Fibroblast of villous mesenchyme (primary cell): ENCODE results near the gene CENPT. TPM values are rescaled to one million over a fixed set of nuclear protein-coding genes. Genes with fewer than 3 reads are reported as not detected.

Experiments used
- DNase-seq: peaks from one replicate; pipeline ENCODE4 v3.0.0-alpha.2; 2010; ENCODE audit warnings: low read depth
- H3K4me3 ChIP-seq: 2 replicates; pipeline ENCODE4 v1.5.1; 2011; ENCODE audit warnings: low read depth, mild to moderate bottlenecking, low read length
- CTCF ChIP-seq: IDR thresholded peaks from 2 replicates; pipeline ENCODE4 v1.5.1; 2012; ENCODE audit warnings: low read depth, mild to moderate bottlenecking, low read length; ENCODE audit not compliant: insufficient read depth
- total RNA-seq: library from RNA; depleted of rRNA; stranded (reverse); fragments of >200 nt; gene quantifications from 2 replicates; pipeline ENCODE4 v1.2.3, GENCODE V29; 2012

The CENPT gene
- total RNA-seq, 1 donor: 39.7 TPM

- TF ChIP-seq CTCF: no peak
- H3K4me3 ChIP-seq: no peak overlapping the region
- no peak for DNase-seq
Measured at GRCh38 chr16:67853670-67854069, 6.2 kb upstream of the CENPT start.

GRCh38 chr16:67848118-67848517 lies 625 bp upstream of the CENPT start:
- no peak for TF ChIP-seq CTCF
- peak overlapping the region; percentile 91 for H3K4me3 ChIP-seq
- no peak for DNase-seq

- peak; percentile 95 for DNase-seq
- TF ChIP-seq CTCF: no peak
- peak within 1 kb of the TSS; percentile 91 for H3K4me3 ChIP-seq
Measured at GRCh38 chr16:67846320-67847063, 1.0 kb downstream of the CENPT start, which contains the start of gene NUTF2. Gene NUTF2 (plus strand): TSS chr16:67846933. CDS start chr16:67865131, 18,198 bp downstream.

GRCh38 chr16:67846063-67846319 lies 1.5 kb downstream of the CENPT start:
- TF ChIP-seq CTCF: no peak
- no peak for DNase-seq

GRCh38 chr16:67845291-67846062 lies 2.0 kb downstream of the CENPT start:
- TF ChIP-seq CTCF: no peak
- peak overlapping the region; percentile 91 for H3K4me3 ChIP-seq
- DNase-seq: no peak

More at GRCh38 chr16:67846063-67846319, 1.5 kb downstream of the CENPT start:
- peak overlapping the region; percentile 91 for H3K4me3 ChIP-seq

GRCh38 chr16:67844497-67844896 lies 3.0 kb downstream of the CENPT start:
- H3K4me3 ChIP-seq: peak overlapping the region; percentile 29
- peak; percentile 29 for TF ChIP-seq CTCF
- peak; percentile 30 for DNase-seq

- no peak for DNase-seq
Measured at GRCh38 chr16:67843343-67843765, 4.1 kb downstream of the CENPT start.

More at GRCh38 chr16:67843343-67843765, 4.1 kb downstream of the CENPT start:
- no peak for TF ChIP-seq CTCF
- H3K4me3 ChIP-seq: peak overlapping the region; percentile 99
